PFSK-1 (cell line): ENCODE data around the gene TTC21A.

ENCODE experiments used
- FOXP2 ChIP-seq: optimal IDR thresholded peaks from 2 replicates; pipeline ENCODE3; 2011; ENCODE audit warnings: borderline replicate concordance, control low read depth, inconsistent platforms; ENCODE audit not compliant: insufficient read depth; ENCODE audit errors: extremely low read length, extremely low read depth
- POLR2AphosphoS5 ChIP-seq: IDR thresholded peaks from 2 replicates; pipeline ENCODE4 v1.6.1; 2012; ENCODE audit warnings: low read depth, mild to moderate bottlenecking, control low read depth, low read length, moderate library complexity
- REST ChIP-seq, 2 experiments: IDR thresholded peaks; 2 replicates each; pipeline versions ENCODE4 v1.6.1 to v1.8.0; 2011 to 2012; ENCODE audit warnings: low read depth in 2 of 2, low read length in 2 of 2, control low read depth in 1 of 2, inconsistent platforms in 1 of 2, mild to moderate bottlenecking in 1 of 2, moderate library complexity in 1 of 2; ENCODE audit not compliant: insufficient read depth in 1 of 2
- SIN3A ChIP-seq: IDR thresholded peaks from 2 replicates; pipeline ENCODE4 v1.6.1; 2012; ENCODE audit warnings: mild to moderate bottlenecking, low read length, moderate library complexity, borderline replicate concordance; ENCODE audit not compliant: insufficient read depth
- TAF1 ChIP-seq: IDR thresholded peaks from 2 replicates; pipeline ENCODE4 v1.6.1; 2012; ENCODE audit warnings: low read length, control low read depth, borderline replicate concordance; ENCODE audit not compliant: insufficient read depth

GRCh38 chr3:39138804-39139415 is 31.4 kb downstream of the TTC21A start:
- TF ChIP-seq POLR2AphosphoS5 (no peak), REST (IDR thresholded peaks at IDR 0.05; ENCODE audit: insufficient read depth in 1 of 2, low read depth in 2 of 2, low read length in 2 of 2) (no peak), TAF1 (no peak), FOXP2 (no peak), SIN3A (no peak)
